HG03095 (cell line): ENCODE measurements around the gene KDM4B.

Experiments
- ATAC-seq: cut with Tn5 transposase; IDR thresholded peaks from one replicate; pipeline ENCODE4 v1.9.1; 2021; ENCODE audit warnings: moderate library complexity; ENCODE audit not compliant: unreplicated experiment

KDM4B gene

DNA sequence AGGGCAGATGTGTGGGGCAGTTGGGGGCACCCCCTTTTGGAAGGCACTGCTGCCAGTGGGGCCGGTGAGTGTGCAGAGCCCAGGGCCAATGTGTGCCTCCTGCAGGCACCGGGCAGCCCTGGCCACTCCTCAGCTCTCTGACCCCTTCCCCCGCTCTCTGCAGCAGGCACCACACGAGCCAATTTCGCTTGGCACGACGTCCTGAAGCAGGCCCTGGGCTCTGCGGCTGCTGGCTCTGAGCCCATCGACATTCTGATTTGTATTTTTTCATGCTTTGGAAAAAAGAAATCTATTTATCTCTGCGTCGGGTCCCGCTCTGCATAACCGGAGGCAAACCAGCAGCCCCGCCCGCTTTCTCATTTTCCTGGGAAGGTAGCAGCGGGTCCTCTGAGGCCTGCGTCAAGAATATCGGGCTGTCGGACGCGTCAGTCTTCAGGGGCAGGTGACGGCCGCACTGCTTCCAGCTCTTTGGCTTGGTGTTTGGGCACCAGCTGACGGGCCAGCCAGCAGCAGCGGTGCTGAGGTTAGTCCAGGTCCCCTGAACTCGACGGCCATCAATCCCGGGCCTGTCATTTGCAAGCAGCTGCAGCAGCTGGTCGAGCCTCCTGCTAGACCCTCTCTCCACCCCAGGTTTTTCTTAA is 134.3 kb downstream of the KDM4B start:
- ATAC-seq = no peak

DNA sequence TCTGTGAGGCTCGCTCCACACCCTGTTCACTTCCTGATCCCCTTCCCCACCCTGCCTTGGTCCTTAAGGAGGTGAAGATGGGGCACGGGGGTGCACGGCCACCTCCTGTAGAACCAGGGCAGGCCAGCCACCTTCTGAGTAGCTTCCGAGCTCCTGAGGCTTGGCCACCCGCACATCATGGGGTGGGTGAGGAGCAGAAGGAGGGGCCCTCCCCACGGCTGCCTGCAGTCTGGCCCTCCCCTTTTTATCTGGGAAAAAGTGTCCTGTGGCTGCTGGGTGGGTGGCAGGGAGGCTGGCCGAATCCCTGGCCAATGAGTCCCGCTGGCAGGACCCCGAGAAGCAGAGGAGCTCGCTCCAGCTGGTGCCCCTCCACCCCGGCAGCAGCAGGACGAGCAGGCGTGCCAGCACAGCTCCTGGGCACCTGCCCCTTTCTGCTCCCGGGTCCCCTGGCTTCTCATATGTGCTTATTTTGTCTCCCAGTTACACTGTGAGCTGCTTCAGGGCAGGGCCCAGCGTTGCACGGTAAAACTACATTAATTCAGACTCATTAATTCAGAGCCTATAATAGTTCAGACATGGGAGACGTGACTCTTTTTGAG is 135.0 kb downstream of the KDM4B start:
- ATAC-seq = no peak

DNA sequence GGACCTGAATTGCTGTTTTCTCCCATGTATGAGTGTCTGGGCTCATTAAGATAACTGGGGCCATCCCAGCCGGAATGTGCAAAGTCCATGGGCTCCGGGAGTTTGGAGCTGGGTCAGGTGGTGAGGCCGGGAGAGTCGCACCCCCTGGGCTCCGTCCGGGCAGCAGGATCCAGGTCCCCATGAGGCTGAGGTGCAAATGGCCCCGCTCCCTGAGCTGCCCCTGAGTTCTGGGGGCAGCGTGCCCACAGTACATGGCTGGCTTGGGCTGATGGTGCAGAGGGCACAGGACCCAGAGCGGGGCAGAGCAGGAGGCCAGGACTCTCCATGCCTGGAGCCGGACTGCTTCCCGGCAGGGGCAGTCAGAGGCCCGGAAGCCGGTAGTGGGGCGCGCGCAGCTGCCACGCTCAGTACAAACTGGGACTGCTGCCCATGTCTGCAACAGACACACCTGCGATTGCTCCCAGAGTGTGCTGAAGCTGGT is 136.0 kb downstream of the KDM4B start:
- no peak for ATAC-seq

DNA sequence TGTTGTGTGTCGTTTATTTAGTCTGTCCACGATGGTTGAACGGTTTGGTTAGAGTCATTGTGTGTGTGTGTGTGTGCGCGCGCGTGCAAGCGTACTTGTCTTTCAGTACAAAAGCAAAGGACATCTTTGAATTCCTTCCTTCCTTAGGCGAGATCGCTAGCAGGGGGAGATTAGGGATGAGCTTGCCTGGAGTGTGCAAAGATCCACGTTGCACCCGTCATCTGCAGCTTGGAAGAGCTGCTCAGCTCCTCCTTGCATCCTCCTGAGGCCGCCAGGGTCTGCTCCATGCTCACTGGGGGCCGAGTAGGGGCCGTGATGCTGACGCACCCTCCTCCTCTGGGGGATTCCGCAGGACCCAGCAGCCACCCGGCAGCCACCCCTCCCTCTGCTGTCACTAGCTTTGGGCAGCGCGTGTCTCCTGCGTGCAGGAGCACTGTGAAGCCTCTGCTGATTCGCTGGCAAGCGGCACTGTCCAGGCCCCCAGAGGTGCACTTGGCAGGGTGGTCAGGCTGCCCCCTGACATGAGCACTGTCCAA is 137.3 kb downstream of the KDM4B start:
- ATAC-seq = no peak

DNA sequence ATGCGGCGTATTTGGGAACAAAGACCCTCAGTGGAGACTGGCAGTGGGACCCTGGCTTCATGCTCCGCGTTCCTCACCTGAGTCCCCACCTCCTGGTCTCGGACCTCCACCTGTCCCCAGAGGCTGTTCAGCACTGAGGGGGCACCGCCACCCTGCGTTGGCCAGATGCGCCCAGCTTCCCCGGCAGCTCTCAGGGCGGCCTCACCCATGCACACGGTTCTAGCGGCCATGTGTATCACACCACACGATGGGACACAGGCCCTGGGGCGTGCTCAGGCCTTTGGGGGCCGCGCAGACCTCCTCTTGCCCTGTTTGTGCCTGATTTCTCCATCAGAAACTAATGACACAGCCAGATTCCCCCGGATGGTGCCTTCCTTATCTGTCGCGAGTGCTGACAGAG is 138.1 kb downstream of the KDM4B start:
- no peak for ATAC-seq

DNA sequence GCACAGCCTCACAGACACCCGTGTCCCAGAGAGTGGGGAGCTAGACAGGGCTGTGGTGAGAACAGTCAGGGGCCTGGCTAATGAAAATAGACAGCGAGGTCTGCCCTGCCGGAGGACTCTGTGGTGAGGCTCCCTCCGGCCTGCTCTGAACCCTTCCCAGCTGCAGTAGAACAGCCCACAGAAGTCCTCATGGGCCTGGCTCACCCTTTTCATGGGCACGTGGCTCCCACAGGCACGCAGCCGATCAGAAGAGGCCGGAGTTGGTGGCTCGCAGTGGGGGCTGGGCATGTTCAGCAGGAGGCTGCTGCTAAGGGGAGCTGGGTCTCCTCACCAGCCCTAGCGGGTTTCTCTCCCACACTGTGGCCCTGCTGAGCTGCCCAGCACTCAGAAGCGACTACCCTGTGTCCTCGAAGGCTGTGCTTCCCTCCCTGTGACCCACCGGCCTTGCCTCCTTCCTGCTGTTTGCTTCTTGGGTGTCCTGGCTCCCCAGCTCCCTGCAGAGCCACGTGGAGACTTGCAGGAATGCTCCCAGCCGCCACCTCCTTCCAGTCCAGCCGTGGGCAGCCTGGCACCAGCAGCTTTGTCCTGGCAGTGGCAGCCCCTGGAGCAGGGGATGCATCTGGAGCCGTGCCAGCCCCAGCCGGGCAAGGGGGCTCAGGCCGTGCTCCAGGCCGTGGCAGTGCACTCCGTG is 138.7 kb downstream of the KDM4B start:
- no peak for ATAC-seq

DNA sequence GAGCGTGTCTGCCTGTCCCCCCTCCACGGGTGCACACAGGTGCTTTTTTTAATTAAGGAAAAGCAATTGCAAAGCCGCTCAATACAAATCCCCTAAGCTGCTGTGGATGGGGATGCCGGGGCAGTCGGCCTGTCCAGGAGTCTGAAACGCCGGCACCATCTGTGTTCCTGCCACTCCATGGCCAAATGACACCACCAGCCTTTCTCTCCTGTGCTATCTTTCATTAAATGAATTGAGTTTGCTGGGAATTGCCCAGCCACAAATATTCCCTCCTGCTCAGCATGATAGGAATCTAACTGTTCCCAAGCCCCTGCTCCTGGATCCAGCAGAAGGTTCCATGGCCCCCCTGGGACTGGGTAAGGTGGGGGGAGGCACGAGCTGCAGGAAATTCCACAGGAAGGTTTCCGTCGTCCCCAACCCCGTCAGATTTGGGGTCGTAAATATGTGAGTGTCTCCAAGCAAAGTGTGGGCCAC is 139.2 kb downstream of the KDM4B start:
- ATAC-seq = no peak

DNA sequence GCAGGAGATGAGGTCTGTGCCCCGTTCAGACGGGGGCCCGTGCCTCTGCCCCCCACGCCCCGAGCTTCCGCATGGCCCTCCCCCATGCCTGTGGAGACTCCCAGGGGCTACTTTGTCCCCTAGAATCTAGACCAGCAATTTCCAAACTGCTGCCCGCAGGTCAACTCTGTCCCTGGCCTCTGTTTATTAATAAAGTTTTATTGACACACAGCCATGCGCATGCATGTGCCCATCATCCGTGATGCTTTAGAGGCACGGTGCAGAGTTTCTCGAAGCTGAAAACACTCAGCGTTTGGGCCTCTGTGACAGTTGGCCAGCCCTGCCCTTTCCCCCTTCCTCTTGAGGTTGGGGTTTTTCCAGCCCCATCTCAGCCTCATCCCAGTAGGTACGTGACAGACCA is 140.0 kb downstream of the KDM4B start:
- no peak for ATAC-seq

DNA sequence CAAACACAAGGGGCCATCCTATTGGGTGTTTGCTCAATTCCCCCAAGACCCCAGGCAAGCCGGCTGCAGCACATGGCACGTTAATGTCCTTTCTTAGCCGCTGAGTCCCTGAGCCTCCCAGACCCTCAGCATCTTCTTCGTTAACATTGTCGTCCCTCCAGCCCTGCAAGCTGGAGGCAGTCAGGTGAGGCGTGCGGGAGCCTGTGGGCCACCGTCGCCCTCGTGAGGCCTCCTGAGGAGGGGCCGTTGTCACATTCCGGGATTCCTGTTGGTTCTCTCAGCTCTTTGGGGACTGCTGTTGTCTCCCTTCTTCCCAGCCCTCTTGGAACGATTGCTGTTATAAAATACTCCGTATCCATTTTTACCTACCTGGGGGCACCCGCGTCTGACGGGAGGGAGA is 140.6 kb downstream of the KDM4B start:
- ATAC-seq = no peak

DNA sequence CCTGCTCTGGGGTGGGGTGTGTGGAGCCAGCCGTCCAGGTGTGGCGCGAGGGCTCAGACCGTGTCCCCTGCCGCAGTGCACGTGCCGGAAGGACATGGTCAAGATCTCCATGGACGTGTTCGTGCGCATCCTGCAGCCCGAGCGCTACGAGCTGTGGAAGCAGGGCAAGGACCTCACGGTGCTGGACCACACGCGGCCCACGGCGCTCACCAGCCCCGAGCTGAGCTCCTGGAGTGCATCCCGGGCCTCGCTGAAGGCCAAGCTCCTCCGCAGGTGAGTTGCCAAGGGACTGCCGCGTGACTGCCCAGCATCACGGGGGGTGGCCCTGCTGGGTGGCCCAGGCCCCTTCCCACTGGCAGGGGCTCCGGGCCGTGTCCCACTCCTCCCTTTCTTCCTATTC is 141.6 kb downstream of the KDM4B start:
- ATAC-seq = no peak

DNA sequence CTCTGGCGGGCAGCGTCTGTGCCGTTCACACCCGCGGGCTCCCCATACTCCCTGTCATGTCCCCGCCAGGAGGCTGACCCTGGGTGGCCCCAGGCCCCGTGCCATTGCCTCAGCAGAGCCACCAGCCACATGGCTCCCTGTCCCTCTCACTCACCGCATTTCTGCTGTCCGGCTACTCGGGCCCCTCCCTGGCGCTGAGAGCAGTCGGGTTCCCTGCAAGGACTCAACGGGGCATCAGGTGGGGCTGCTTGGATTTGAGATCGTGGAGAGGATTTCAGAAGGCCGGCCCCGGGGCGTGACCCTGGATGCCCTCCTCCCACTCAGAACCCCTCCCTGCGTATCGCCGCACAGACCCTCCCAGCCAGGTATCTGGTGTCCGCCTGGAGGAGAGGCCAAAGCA is 142.1 kb downstream of the KDM4B start:
- ATAC-seq = no peak

DNA sequence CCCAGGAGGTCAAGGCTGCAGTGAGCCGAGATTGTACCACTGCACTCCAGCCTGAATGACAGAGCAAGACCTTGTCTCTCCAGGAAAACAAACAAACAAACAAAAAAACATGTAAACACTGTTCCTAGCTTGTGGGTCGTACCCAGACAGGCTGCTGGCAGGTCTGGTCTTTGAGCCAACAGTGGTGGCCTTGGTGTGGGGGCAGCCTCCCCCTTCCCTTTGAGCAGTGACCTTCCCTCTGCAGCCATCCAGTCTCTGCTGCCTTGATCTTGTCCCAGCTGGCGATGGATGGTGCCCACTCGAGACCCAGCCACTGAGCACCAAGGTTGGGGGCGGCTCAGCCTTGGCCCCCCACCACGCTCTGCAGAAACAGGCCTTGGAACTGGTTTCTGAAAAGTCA is 143.3 kb downstream of the KDM4B start:
- ATAC-seq = no peak

DNA sequence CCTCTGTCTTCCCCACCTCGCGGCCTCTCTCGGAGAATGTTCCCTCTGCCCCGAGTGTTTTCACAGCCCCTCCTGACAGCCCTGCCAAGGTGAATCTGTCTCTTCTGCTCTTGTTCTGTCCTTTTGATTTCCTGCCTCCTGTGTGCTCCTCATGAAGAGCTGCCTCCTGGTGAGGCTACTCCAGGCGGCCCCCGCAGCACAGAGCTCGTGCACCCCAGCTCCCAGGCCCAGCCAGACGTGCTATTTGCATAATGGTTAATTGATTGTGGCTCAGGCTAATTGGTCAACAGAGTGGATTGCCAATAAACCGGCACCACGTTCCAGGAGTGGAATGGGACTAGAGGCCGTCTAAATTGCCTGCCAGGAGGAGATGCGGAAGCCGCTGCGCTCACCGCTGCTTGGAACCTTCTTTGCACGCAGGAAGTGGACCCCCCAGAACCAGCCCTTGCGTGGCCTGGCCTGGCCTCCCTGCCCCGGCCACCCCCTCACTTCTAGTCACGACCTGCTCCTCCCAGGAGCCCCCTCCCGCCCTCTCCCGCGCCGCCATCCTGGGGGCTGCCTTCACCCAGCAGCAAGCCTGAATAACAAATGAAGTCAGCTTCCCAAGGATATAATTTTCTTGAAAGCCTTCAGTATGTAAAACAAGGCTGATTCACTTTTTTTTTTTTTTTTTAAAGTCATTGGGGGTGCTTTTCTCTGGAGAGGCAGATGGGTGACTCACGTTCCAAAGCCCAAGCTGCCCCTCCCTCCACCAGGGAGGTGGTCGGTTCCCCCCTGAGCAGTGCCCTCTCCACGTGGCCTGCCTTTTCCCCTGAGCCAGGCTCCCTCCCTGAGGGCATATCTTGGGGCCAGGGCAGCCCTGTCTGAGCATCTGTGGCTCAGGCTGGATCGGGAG is 144.0 kb downstream of the KDM4B start:
- no peak for ATAC-seq

DNA sequence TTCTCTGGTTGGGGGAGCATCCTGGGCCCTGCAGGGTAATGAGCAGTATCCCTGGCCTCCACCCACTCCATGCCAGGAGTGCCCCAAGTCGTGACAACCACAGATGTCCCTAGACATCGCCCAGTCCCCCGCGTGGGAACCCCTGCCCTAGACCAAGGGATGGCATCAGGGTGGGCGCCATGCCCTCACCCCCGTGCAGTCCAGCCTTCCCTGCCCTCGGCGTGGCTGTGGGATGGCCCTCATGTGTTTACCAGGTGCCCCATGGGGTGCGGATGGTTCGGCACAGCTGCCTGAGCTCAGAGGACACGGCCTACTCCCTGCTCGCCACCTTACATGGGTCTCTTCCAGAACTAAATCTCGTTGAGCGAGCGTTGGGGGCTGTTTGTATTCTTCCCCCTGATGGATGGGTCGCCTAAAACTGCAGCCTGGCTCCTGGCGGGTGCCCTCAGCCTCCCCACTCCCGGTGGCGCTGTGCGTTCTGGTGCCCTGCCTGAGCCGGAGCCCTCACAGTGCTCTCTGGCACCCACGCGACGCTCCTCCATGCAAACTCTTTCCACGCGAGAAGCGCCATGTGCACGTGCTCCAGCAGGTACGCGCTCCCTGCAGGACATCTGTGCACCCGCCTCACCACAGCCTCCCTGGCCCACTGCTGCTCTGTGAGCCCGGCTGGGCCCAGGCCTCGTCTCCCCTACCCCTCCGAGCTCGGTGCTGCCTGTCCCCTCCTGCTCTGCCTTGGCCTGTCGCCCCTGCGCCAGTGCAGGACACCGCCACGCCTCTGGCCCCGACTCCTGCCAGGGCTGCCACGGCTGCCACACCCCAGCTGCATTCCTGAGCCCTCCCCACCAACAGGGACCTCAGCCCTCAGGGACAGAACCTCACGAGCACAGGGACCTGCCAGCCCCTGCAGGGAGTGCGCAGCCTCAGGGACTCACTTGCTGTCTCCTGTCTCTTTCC is 145.0 kb downstream of the KDM4B start:
- no peak for ATAC-seq

DNA sequence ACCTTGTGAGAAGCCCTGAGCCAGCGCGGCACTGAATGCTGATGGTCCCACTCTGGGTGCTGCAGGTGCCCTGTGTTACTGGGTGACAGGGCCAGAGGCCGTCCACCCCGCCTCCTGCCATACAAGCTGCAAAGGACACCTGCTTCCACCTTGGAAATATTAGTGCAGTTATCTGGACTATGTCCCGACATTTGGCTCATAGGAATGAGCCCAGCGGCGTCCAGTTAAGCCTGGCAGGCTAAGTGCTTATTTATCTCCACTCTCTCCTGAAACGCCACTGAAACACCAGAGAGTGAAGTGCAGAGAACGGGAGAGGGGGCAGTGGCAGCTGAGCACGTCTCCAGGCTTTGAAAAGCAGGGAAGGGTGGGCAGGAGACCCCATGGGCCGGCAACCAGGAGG is 145.8 kb downstream of the KDM4B start:
- no peak for ATAC-seq

DNA sequence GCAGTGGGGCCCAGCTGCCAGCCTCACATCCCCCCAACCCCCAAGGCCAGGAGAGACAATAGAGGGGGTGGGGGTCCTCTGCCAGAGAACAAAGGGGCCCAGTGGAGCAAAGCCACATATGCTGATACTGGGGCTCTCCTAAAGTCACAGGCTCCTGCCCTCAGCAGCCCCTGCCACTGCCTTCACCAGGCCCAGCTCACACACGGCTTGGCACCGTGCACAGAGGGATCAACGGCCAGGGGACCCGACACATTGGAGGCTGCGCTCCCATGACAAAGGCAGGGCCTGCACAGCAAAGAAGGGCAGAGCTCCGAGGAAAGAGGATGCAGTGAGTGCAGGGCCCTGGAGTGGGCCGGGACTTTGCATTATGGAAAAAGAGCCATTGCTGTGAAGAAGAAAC is 146.4 kb downstream of the KDM4B start:
- ATAC-seq = no peak

DNA sequence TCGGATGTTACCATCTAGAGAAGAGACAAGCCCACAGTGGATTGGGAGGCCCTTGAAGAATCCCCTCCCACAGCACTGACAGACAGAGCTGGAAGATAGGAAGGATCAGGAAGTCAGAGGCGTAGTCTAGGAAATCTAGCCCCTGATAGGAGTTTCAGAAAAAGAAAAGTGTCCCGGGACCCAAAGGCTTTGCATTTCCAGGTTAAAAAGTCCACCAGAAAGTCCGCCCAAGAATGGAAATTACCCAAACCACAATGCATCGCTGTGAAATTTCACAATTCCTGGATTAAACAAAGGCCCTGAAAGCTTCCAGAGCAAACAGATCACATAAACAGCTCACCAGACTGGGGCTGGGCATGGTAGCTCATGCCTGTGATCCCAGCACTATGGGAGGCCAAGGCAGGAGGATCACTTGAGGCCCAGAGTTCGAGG is 146.9 kb downstream of the KDM4B start:
- ATAC-seq = no peak

DNA sequence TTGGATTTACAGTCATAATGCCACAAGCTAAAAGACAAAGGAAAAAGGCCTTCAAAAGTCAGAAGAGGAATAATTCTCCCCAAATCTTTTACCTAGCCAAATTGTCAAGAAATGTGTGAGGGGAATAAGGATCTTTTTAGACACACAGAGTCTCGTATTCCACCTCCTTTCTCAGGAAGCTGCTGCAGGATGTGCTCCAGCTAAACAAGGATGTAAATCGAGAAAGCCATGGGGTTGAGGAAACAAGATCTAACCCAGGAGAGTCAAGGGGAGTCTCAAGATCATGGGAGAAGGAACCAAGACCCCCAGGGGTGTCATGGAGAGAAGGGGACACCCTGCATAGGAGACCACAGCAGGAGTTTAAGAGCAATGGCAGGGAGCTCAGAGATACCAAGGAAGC is 147.4 kb downstream of the KDM4B start:
- no peak for ATAC-seq

DNA sequence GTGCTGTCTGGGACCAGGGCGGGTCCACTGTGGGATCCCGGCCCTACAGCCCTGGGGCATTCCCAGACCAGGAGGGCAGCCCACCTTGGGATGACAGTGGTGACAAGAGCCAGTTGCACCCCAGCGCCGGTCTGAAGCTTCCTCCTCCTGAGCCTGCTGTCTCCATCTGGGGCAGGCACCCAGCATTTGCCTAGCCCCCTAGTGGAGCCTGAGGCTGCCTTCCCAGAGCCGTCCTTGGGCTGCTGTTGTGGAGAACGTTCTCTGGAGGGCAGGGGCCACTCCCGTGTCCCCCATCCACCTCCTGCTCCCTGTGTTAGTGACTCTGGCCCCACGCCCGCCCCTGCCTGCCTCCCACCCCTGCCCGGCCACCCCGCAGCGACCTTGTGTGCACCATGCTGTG is 148.5 kb downstream of the KDM4B start:
- ATAC-seq = no peak

DNA sequence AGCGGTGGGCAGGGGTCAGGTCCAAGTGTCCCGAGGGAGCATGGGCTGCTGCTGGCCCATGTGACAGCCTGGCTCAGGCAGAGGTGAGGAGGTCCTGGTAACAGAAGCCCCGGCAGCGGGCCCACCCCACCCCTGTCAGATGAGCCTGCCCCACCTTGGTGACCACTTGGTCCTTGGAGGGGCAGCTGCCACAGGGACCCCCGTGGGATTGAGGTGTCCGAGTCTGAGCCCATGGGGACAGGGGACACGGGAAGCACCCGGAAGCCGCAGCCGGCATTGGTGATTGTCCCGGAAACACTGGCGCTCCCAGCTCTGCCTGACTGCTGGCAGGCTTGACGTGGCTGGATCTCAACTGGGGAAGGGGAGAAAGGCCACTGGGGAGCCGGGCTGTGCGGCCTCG is 149.1 kb downstream of the KDM4B start:
- ATAC-seq = no peak
